Uterus (tissue), 4 donors: ENCODE measurements around the gene NUPR1. TPM values are rescaled to one million over a fixed set of nuclear protein-coding genes. Genes with fewer than 3 reads are reported as not detected.

ENCODE experiments used
- DNase-seq, 2 donors: peaks; one replicate each; pipeline ENCODE4 v3.0.0-alpha.2; 2019 to 2020
- H3K27ac ChIP-seq, 2 donors: fragments of 200-600 bp; sonication (generic); 1 replicate in 1 of 2; 2 replicates in 1 of 2; pipeline ENCODE4 v1.5.1; 2016 to 2018
- H3K27me3 ChIP-seq, 2 donors: fragments of 200-600 bp; sonication (generic); one replicate each; pipeline ENCODE4 v1.5.1; 2018 to 2019; ENCODE audit warnings: control low read depth in 1 of 2
- H3K36me3 ChIP-seq, 2 donors: fragments of 200-600 bp; sonication (generic); one replicate each; pipeline ENCODE4 v1.5.1; 2019; ENCODE audit warnings: control low read depth in 1 of 2
- H3K4me1 ChIP-seq, 2 donors: fragments of 200-600 bp; sonication (generic); one replicate each; pipeline ENCODE4 v1.5.1; 2018 to 2019; ENCODE audit warnings: control low read depth in 1 of 2
- H3K4me3 ChIP-seq, 2 donors: fragments of 200-600 bp; sonication (generic); 1 replicate in 1 of 2; 2 replicates in 1 of 2; pipeline ENCODE4 v1.5.1; 2018 to 2019; ENCODE audit warnings: mild to moderate bottlenecking in 1 of 2
- H3K9me3 ChIP-seq, 2 donors: fragments of 200-600 bp; sonication (generic); one replicate each; pipeline ENCODE4 v1.5.1; 2019; ENCODE audit warnings: control low read depth in 1 of 2
- CTCF ChIP-seq, 4 experiments: fragments of 200-600 bp in 2 of 4; fragments of 450-650 bp in 2 of 4; sonication (generic) in 2 of 4; IDR thresholded peaks; one replicate each; pipeline ENCODE4 v1.5.1; 2016 to 2019; ENCODE audit warnings: antibody characterized with exemption in 4 of 4, mild to moderate bottlenecking in 2 of 4, moderate library complexity in 1 of 4
- POLR2A ChIP-seq, 2 donors: fragments of 450-650 bp; IDR thresholded peaks; one replicate each; pipeline ENCODE4 v1.6.1; 2016; ENCODE audit warnings: antibody characterized with exemption in 2 of 2, mild to moderate bottlenecking in 1 of 2, moderate library complexity in 1 of 2
- intact Hi-C: fragments of 100-400 bp; cut with DNase I; formaldehyde crosslinking; loops from one replicate; pipeline ENCODE4 v1.15.1; 2023; ENCODE audit warnings: low total_unique reads
- total RNA-seq, 4 donors: library from RNA; depleted of rRNA in 3 of 4; stranded (reverse); fragments of >200 nt in 3 of 4; gene quantifications; one replicate each; pipeline versions ENCODE4 v1.1.0 to v1.2.4, GENCODE V29; 2014 to 2023
- donor health status: DM: yes; HTN: yes; CAD: no.

NUPR1 gene
- total RNA-seq, 4 donors from 2014 or later = 7.3 to 81.1 (median 18.4) TPM

- no peak overlapping the region for H3K27ac ChIP-seq
- H3K27me3 ChIP-seq = no peaks in the 10 kb centered on the region
- no peaks in the 10 kb centered on the region for H3K9me3 ChIP-seq
- H3K36me3 ChIP-seq = no peaks in the 10 kb centered on the region
- no peak for DNase-seq
- no peak overlapping the region for H3K4me3 ChIP-seq
- H3K4me1 ChIP-seq = no peaks in the 10 kb centered on the region
- intact Hi-C loops = no loop called here
- TF ChIP-seq POLR2A (IDR thresholded peaks at IDR 0.05) (no peak), CTCF (IDR thresholded peaks at IDR 0.05) (no peak)
Measured at GRCh38 chr16:28526201-28527099, 12.3 kb downstream of the NUPR1 start.

- no peak for TF ChIP-seq CTCF (IDR thresholded peaks at IDR 0.05)
- no peak for TF ChIP-seq POLR2A (IDR thresholded peaks at IDR 0.05)
- no peak for DNase-seq
- intact Hi-C loops = no loop called here
- Histone ChIP-seq H3K27me3 (no peaks in the 10 kb centered on the region), H3K4me3 (no peak overlapping the region), H3K36me3 (no peaks in the 10 kb centered on the region), H3K9me3 (no peaks in the 10 kb centered on the region), H3K4me1 (no peaks in the 10 kb centered on the region), H3K27ac (no peak overlapping the region)
Measured at GRCh38 chr16:28524681-28525171, 14.0 kb downstream of the NUPR1 start.

- TF ChIP-seq POLR2A (IDR thresholded peaks at IDR 0.05) = no peak
- TF ChIP-seq CTCF (IDR thresholded peaks at IDR 0.05) = no peak
- H3K4me1 ChIP-seq = no peaks in the 10 kb centered on the region
Measured at GRCh38 chr16:28522792-28523191, 16.0 kb downstream of the NUPR1 start.

GRCh38 chr16:28521436-28521835 is 17.3 kb downstream of the NUPR1 start:
- intact Hi-C loops = no loop called here
- Histone ChIP-seq H3K36me3 (no peaks in the 10 kb centered on the region), H3K27ac (no peak overlapping the region), H3K9me3 (no peaks in the 10 kb centered on the region), H3K27me3 (no peaks in the 10 kb centered on the region), H3K4me1 (no peaks in the 10 kb centered on the region), H3K4me3 (no peak overlapping the region)
- no peak for TF ChIP-seq POLR2A (IDR thresholded peaks at IDR 0.05)
- TF ChIP-seq CTCF (IDR thresholded peaks at IDR 0.05) = no peak
- DNase-seq = no peak

More at GRCh38 chr16:28522792-28523191, 16.0 kb downstream of the NUPR1 start:
- no peak for DNase-seq
- no peak overlapping the region for H3K4me3 ChIP-seq
- no peaks in the 10 kb centered on the region for H3K36me3 ChIP-seq
- no peak overlapping the region for H3K27ac ChIP-seq
- intact Hi-C loops = no loop called here
- no peaks in the 10 kb centered on the region for H3K9me3 ChIP-seq
- no peaks in the 10 kb centered on the region for H3K27me3 ChIP-seq

GRCh38 chr16:28520672-28521071 is 18.1 kb downstream of the NUPR1 start:
- intact Hi-C loops = no loop called here
- Histone ChIP-seq H3K27ac (no peak overlapping the region), H3K9me3 (no peaks in the 10 kb centered on the region), H3K4me3 (no peak overlapping the region), H3K27me3 (no peaks in the 10 kb centered on the region), H3K36me3 (no peaks in the 10 kb centered on the region), H3K4me1 (no peaks in the 10 kb centered on the region)
- no peak for DNase-seq
- TF ChIP-seq POLR2A (IDR thresholded peaks at IDR 0.05) = no peak
- no peak for TF ChIP-seq CTCF (IDR thresholded peaks at IDR 0.05)
